GM18520 (cell line): ENCODE data around the gene PCGF3.
"Not testable (repeated sequence)": the region's sequence is repeated elsewhere in the genome, so short reads cannot be mapped to it uniquely, and the experiment has no call there.

Experiments
- ATAC-seq: cut with Tn5 transposase; IDR thresholded peaks from one replicate; pipeline ENCODE4 v1.9.1; 2021; ENCODE audit not compliant: unreplicated experiment

PCGF3 gene

DNA sequence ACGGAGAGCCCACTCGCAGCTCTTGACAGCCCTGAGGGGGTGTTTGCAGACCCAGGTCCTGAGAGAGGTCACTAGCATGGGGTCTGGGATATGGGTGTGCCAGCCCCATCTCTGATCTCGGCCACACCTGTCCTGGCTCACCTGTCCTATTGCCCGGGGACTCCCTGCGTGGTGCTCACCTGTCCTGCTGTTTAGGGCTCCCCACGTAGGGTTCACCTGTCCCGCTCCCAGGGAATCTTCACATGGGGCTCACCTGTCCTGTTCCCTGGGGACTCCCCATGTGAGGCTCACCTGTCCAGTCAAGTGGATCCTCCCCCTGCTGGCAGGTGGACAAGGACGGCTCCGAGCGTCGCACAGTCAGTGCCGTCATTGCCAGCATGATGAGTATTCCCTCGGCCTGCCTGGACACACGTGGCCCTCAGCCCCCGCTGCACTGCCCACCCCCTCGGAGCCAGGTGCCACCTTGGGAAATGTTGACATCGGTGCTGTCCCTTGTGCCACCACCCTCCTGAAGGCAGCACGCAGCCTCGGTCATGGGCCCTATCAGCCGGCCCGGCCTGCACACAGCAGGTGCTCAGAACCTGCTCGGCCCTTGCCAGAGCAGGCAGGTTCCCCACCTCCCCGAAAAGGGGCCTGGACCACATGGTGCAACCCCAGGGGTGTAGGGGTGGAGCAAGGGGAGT lies 23.0 kb upstream of the PCGF3 start:
- ATAC-seq, result no peak

DNA sequence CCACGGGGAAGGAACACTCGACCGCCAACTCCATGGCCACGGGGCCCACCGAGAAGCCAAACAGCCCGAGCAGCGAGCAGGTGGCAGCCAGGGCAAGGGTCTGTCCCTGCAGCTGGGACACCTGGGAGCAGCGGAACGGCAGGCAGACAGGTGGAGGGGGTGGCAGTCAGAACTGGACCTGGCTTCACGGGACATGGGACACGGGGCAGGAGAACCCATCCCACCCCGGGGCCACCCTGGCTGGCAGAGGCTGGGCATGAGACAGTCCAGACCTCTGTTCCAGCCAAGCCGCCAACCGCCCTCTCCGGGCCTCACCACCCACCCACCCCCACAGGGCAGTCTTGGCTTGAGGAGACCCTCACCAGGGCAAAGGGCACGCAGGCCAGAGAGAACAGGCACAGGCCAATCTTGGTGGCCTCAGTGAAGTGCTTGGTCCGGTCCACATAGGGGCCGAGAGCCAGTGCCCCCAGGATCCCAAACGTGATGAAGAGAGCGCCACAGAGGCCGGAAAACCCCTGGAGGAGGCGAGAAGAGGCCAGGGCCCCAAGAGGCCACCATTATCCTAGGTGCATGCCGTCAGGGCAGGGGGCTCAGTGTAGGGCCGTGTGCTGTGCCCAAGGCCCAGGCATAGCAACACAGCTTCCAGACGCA lies 22.3 kb upstream of the PCGF3 start:
- ATAC-seq, result no peak

GRCh38 chr4:683982-684622 lies 21.5 kb upstream of the PCGF3 start:
- no peak for ATAC-seq

GRCh38 chr4:684623-685327 lies 20.9 kb upstream of the PCGF3 start:
- ATAC-seq, result no peak

- ATAC-seq, result no peak
Observed at GRCh38 chr4:685679-686412, 19.8 kb upstream of the PCGF3 start.

GRCh38 chr4:686413-687040 lies 19.1 kb upstream of the PCGF3 start:
- no peak for ATAC-seq

GRCh38 chr4:687048-687970 lies 18.3 kb upstream of the PCGF3 start:
- no peak for ATAC-seq

DNA sequence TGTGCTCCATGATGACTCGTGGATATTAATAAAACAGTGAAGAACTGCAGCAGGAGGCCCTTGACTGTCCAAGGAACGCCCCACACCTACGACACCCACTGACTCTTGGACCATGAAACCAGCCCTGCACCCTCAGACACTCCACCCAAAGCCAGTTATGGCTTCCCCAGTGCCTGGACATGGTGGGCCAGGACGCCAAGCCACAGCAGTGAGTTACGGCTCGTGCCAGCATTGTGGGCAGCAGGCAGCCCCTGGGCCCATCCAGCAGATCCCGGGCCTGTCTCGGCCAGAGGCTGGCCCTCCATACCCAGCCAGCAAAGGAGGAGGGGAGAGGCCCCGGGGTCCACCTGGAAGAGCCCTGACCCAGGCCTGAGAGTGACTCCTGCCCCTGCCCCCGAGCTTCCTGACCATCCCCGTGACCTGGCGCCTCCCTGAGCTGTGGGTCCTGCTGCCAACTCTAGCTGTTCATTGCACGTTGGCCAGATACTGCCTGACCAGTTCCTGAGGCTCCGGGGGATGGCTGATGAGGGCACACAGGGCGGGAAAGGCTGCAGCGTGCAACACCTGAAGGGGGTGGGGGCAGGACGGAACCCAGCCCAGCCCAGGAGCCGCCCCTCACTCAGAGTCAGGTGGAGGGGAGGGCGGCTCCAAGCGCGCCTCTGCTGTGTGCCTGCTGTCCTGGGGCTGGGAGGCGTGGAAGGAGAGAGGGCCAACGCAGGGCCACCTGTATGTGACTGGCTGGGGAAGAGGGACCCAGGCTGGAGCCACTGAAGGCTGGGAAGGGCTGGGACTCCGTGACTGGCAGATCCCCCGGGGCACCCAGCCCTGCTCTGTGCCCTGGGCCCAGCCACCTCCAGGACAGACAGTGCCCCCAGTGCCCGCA lies 17.4 kb upstream of the PCGF3 start:
- ATAC-seq, result no peak

- ATAC-seq, result no peak
Observed at GRCh38 chr4:688854-689681, 16.6 kb upstream of the PCGF3 start, which contains the start of gene SLC49A3. SLC49A3 (minus strand) TSS chr4:689151; CDS start chr4:689127, 24 bp downstream.

DNA sequence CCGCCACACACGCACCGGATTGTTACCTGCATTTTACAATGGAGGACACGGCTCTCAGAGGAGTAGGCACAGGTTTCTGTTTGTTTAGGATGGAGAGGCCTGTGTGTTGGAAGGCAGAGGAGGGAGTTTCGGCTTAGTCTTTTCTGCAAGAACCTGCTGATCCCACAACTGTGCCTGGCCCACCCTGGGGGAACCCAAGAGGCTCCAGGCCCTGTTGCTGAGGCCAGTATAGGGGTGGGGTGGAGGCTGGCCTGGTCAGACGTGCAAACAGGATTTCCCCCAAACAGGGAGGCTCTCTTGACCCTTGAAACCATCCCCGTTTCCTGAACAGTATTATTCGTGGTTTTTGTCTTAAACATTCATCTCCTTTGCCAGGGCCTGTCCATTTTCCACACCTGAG lies 15.9 kb upstream of the PCGF3 start:
- no peak for ATAC-seq

DNA sequence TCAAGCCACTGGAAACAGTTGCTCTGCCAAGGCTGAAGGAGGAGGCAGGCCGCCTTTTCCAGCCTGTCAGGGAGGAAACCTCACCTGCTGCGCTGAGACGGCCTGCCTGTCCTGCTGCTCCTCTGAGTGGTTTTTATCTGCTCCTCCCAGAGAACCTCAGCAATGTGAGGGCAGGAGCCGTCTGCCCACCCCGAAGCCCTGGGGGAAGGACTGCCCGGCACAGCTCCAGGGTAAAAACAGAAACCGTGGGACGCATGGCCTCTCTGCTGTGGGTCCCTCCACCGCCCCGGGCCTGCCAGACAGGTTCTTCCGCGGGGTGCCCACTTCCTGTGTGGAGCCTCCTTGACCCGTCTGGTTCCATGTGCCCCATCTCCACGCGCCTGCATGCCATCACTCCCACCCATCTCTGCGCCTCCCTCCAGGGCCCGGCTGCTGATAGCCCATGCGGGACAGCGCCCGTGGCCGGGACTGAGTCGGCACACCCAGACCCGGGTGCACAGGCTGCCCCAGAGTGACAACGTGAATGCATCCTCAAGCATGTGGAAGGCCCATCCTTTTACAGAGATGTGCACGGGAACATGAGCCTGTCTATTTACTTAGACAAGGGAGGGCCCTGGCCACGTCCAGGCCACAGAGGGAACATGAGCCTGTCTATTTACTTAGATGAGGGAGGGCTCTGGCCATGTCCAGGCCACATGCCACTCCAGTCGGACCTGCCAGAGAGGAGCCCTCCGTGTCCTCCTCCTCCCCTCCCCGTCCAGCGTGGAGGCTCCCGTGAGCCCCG lies 12.7 kb upstream of the PCGF3 start:
- no peak for ATAC-seq

DNA sequence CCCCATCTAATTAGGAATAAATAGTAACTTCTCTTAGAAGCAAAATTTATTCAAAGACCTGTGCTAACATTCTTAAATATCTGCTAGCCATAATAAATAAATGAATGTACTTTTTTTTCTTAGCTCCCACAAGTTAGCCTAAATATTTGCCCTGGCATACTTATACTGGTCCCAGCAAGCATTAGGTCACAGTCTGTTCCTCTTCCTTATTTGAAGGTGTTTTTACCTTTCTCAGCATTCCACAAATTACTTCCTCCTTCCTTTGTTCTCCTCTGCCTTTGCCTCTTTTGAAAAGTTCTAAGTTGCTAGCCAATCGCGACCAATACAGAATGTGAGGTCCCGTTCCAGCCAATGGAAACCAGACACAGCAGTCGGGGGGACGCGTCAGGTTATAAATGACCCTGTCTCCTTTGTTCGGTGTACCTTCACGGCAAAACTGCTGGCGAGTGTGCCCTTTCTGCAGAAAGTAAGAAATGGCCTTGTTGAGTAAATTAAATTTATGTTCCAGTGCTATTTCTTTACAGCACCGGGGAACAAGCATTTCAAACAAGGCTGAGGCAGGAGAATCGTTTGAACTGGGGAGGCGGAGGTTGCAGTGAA lies 11.2 kb upstream of the PCGF3 start:
- ATAC-seq, result not testable (repeated sequence)

DNA sequence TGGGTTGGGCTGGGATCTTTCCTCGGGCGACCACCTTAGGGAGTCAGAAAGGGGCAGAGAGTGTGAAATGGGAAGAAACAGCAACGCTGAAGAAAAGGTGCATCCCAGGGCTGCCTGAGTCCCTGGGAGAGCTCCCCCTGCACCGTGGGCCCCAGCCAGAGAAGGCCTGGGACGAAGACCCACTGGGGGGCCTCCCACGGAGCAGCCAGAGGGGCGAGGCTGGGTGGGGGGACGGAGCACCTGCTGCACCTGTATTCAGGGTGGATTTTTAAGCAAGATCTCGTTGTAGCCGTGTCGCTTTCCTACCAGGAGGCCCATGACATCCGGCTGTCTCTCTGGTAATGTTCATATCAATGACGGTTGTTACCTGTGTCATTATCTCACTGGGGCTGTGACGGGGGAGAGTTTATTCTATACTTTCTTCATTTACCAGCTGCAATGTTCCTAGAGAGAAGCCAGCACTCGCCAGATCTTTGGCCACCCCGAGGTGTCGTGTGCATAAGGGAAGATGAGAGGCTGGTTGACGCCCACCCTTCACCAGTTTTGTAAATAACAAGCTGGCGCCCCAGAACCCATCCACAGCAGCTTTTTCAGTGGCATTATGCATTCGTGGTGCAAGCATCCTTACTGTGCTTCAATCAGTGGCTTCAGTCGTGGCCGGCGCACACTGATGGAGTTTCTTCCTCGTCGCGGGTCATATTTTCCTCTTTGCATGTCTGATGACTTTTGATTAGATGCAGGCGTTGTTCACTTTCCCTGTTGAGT lies 5.6 kb upstream of the PCGF3 start:
- ATAC-seq, result no peak

- ATAC-seq, result no peak
Observed at GRCh38 chr4:700587-701264, 4.9 kb upstream of the PCGF3 start.

- ATAC-seq, result no peak
Observed at GRCh38 chr4:702618-703048, 3.0 kb upstream of the PCGF3 start.
